HL-60/S4 treated with retinoic acid at 250 ng/mL for 4 days and 3 days (cell line): ENCODE data around the gene INHBB.
"Not testable (repeated sequence)": the region's sequence is repeated elsewhere in the genome, so short reads cannot be mapped to it uniquely, and the experiment has no call there.

ENCODE experiments used
- in situ Hi-C: fragments of 300-500 bp; cut with MboI; formaldehyde crosslinking; loops from 2 replicates; pipeline ENCODE4 v1.7.0; 2022; ENCODE audit warnings: low sequenced_read_pairs

INHBB gene

DNA sequence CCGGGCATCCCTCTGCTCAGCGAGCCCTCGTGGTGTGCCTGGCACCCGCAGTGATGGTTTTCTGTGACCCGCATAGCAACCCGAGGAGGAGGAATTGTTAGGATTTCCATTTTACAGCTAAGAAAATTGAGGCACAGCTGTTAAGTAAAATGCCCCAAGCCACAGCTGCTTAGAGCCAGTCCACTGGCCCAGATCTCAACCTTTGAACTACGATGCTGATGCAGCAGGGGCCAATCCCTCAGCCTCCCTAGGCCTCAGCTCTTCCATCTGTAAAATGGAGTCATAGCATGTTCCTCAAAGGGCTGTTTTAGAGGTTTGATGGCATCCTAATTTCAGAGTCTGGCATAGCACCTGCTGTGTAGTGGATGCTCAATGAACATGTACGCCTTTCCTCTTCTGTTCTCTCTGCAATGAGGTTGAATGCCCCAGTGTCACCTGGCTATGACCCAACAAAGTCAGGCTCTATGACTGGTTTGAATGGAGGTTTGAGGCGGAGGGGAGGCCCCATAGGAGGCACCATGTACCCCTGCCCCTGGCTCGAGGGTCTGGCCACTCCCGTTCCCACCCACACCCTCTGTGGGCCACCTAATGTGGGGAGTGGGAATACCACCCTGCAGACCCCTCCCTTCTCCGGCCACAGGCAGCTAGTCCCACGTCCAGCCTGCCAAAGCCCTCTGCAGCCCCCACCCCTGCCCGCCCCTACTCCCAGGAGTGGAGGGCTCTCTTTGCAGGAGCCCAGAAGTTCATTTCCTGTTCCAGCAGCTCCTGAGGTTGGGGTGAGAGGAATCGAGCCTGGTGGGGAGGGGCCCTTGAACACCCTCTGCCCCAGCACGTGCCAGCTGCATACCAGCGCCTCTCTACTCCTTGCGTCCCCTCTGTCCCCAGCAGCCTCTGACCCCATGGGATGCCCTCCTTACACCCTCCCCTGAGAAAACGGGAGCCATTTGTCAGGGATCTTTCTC is 31.0 kb downstream of the INHBB start:
- in situ Hi-C loops, result no loop called here

DNA sequence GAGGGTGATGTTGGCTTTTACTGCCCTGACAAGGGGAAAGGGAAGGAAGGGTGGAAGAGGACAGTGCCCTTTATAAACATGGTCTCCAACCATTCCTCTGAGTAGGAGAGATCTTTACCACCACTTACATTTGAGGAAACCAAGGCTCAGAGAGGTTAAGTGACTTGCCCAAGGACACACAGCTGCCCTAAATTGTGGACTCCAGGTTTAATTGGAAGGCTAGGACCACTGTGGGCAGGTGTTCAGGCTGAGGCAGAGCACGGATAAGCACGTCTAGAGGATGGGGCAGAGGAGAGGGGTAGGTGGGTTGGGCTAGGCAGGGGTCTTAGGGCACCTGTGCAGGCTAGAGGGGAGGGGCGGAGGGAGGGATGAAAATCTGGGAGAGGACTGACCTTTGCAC is 32.7 kb downstream of the INHBB start:
- in situ Hi-C loops, result no loop called here

DNA sequence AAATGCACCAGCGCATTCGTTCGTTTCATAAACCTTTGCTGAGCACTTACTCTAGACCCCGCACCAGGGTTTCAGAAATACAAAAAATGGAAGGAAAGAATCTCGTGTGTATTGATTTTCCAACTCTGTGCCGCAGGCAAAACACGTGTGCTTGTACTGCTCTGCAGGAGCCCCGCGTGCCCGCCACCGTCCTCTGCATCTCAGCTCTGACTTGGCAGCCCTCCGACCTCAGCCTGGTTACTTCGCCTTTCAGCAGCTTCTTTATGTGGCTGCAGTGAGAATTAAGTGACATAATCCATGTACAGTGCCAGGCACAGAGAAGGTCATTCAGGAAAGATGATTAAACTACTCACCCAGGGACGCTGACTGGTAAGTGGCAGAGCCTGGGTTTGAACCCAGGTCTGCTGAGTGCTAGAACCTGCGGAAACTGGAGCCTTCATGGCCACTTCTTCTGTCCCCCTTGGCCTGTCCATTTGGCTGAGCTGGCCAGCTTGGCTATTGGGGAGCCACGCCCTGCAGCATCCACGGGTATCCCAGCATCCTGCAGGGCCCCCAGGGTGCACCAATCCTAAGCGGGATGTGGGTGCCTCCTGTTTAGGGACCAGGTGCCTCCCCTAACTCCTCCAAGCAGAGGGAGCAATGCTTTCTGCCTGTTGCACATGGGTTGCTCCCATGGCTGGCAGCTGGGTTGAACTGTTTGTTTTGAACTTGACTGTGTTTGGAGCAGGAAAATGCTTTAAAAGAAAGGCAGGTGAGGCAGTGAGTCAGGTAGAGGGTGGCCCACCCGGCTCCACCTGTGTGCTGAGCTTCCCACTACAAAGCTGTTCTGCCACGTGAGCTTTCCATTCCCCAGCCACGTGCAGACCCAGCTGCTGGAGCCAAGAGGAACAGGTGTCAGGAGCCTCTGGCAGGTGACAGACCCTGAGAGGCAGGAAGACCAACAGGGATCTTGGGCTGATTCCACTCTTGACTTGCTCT is 34.3 kb downstream of the INHBB start:
- in situ Hi-C loops, result no loop called here

DNA sequence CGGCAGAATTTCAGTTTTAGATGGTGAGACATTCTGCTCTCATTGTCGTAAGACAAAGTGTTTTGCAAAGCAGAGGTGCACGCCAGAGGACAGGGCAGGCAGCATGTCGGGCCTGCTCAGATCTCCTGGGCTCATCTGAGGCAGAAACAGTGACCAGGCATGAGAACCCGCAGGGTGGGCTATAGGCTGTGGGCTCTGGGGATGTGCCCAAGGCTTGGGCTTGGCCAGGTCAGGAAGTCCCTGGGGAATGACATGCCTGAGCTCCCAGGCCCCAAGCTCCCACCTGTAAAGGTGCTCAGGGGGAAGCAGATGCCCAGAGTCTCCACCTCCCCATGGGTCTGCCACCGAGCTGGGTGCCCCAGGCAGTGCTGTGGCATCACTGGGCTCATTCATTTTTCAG is 35.3 kb downstream of the INHBB start:
- in situ Hi-C loops, result no loop called here

DNA sequence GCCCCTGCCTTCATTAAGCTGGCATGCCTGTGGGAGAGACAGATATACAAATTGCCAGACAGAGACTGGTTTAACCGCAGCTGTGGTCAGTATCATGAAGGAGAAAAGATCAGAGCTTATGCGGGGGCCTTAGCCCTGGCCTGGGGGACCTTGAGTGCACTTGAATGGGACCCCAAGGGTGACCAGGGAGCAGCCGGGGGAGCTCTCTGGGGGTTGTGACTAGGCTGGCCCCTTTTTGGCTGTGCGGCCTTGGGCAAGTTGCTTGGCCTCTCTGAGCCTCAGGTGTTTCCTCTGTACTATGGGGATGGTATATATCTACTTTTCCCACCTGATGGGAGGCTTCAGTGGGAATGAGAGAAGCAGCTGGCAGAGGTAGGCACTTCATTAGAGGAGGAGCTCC is 35.7 kb downstream of the INHBB start:
- in situ Hi-C loops, result no loop called here

DNA sequence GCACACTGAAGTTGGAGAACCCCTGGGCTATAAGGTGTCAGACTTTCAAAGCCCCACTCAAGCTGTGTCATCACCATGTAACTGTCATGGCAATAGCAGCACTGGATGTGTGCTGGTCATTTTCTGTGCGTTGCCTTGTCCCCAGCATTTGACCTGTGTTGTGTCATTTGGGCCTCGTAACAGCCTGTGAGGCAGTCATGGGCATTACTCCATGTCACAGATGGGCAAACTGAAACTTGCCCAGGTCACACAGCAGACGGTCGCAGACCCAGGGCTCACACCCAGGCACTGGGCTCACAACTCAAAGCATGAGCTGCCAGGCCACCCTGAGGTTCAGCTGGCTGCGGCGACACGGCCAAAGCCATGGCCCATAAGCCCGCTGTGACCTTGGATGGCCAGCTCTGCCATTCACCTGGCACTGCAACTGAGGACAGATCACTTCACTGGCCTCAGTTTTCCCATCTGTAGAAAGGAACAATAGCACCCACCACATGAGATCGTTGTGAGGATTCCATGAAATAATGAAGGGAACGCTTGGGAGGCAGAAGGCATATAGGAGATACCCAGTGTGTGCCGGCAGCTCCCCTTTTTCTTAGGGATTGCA is 36.7 kb downstream of the INHBB start:
- in situ Hi-C loops, result no loop called here

DNA sequence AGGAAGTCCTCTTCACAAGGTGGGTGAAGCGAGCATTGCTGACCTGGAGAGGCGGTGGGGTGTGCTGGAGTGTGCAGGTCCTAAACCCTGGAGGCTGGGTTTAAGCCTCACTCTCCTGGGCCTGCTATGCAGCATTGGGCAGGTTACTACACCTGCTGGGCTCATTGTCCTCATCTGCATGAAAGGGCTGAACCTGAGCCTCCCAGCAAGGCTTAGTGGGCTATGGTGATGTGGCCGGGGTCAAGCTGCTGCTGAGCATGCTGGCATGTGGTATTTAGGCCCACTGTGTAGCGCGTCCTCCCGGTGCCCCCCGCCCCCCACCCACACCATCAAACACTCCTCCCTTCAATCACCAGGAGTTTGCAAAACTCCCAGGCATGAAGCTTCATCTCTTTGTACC is 37.3 kb downstream of the INHBB start:
- in situ Hi-C loops, result no loop called here

DNA sequence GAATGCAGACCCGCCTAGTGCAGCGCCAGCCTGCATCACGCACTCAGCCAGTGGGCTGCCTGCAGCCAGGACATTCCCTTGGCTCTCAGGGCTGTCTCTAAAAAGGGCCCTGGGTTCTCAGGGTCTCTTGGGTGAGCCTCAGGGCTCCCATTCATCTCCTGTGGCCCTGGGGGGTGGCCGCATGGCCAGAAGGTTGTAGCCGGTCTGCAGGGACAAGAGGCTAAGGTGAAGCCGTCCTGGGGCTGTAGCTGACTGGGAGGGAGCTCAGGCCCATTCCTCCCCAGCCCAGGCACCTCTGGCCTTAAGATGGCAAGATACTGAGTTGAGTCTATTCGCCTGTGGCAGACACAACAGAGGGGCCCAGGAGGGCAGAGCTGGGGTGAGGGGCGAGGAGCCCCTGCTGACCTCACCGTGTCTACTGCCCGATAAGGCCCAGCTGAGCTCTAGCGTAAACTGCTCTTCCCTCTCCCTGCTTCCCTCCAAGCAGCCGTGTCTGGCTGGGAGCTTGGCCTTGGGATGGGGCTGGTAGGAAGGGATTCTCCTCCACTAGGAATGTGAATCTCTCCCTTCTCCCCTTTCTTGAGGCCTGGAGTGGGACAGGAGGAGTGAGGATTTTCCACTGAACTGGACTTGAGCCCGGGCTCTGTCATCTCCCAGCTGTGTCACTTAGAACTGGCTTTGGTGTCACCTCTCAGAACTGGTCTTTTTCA is 37.9 kb downstream of the INHBB start:
- in situ Hi-C loops, result no loop called here

DNA sequence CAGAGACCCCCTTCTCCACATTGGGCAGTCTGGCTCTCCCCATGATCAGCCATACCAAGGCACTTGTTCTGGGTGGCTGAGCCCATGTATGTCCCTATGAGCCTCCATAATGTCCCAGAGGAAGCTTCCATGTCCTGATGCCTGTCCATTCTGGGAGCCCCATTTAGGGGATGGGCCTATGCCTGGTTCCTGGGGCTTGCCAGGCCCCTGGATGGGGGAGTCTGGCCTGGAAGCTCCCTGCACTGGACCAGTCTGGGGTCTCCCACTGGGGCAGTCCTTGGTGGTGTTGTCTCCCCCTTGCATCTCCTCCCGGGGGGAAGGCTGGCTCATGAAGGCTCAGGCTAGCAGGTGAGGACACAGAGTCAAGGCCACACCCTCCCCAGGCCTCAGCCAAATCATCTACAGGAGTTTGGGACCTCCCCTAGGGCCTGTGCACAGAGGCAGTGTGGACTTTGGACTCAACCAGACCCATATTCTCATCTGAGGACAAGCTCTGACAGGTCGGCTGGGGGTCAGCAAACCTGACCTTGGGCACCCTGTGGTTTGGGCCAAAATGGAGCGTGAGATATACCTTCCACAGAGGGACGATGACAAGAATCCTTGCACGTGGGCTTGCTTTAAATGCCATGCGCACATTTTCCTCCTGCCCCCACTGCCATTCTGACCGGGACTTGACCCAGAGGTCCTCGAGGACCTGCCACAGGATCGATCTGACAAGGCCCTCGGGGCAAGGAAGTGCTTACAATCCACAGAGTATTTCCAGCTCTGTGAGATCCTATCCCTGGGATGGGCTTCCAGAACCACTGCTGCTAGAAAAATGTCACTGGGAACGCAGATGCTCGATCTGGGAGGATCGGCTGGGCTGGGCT is 38.8 kb downstream of the INHBB start:
- in situ Hi-C loops, result no loop called here

DNA sequence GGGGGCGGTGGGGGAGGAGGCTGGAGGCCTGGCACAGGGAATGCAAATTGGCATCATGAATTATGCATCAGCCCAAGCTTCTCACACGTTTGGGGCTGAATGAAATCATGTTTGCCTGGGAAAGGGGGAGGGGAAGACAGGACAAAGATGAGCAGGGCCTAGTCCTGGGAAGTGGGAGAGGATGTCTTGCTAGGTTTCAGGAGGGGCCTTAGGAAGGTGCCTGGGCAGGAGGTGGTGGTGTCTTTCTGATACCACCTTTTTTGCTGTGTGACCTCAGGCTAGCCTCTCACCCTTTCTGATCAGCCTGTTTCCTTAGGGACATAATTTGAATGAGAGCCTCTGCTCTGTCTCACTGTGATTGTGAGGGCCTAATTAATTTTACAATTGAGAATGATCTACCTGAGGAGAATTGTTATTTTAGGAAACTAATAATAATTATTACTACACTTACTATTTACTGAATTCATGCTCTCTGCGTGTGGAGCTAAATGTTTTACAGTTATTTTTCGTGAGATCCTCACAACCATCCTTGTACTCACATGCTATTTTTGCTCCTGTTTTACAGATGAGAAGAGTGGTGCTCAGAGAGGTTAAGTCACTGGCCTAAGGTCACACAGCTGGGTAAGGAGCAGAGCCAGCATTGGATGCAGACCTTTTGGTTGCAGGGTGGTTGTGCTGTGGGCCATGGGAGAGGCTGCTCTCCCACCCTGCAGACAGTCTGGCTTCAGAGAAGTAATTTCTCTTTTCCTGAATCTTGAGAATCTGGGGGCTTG is 39.6 kb downstream of the INHBB start:
- in situ Hi-C loops, result no loop called here

DNA sequence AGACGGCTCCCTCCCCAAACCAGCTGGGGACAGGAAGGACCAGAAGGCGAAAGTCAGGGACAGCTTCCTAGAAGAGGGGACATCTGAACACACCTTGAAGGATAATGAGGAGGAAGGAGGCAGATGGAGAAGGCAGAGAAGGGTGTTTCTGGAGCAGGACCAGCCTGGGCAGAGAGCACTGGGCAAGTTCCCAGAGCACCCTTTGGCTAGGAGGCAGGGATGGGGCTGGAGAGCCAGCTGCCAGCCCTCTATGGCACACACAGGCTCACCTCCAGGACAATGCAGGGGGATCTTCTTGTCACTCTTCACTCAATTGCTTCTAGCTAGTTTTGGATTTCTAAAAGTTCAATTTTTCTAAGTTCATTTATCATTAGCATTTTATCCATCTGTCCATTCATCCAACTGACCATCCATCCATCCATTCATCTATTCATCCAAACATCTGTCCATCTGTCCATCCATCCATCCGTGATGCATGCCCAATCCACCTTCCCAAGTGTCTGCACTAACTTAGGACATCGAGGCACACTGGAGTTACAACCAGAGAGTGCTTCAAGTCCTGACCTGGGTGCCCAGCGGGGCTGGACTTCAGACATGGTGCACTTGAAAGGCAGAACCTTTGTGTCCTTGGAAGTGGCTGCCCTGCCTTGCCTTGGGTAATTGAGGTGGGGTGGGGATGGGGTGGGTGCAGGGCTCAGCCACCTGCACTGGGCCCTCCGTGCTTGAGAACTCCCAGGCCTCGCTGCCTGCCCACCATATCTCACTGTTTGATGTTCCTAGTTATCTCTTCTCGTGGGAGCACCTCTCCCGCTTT is 42.5 kb downstream of the INHBB start:
- in situ Hi-C loops, result no loop called here

DNA sequence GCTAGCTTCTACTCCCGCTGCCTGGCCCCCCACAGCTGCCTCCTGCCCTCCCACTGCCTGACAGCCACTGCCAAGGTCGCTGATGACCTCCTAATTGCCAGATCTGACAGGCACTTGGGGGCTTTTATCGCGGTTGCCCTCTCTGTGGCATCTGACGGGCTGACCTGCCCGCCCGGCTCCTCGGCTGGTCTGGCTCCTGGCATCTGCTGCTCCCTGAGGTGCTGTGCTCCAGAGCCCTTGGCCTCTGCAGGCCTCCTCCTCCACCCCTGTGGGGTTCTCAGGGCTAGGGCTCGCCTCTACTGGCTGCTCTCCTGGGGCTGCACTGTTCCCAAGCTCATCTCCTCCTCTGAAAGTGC is 43.1 kb downstream of the INHBB start:
- in situ Hi-C loops, result no loop called here

DNA sequence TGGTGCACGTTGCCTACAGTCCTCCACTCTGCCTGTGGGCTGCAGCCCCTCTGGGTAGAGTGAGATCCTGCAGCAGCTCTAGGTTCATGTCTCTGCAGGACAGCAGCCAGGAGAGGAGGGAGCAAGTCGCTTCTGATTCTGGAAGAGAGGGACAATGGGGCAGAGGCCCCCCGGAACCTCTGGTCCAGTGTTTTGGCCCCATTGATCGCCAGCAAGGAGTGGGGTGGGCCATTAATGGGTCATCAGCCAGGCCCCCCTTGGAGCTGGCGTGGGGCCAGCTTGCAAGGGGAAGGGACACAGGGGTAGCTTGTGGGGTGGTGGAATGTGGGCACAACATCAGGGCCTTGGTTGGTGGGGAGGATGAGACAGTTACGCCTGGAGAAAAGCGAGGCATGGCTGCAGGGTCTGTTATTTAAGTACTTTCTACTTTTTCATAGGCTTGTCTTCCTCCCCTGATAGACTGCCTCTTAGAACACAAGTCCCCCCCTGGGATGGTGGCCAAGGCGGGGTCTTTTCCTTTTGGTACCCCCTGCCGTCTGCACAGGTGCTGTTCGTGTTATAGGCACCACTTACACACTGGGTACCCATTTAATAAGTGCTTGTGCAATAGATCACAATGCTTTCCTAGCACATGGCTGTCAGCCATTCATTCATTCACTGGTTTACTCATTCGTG is 44.6 kb downstream of the INHBB start:
- in situ Hi-C loops, result no loop called here

DNA sequence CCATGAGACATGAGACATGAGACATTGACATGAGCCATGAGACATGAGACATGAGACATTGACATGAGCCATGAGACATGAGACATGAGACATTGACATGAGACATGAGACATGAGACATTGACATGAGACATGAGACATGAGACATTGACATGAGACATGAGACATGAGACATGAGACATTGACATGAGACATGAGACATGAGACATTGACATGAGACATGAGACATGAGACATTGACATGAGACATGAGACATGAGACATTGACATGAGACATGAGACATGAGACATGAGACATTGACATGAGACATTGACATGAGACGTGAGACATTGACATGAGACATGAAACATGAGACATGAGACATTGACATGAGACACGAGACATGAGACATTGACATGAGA is 45.4 kb downstream of the INHBB start:
- in situ Hi-C loops, result not testable (repeated sequence)

DNA sequence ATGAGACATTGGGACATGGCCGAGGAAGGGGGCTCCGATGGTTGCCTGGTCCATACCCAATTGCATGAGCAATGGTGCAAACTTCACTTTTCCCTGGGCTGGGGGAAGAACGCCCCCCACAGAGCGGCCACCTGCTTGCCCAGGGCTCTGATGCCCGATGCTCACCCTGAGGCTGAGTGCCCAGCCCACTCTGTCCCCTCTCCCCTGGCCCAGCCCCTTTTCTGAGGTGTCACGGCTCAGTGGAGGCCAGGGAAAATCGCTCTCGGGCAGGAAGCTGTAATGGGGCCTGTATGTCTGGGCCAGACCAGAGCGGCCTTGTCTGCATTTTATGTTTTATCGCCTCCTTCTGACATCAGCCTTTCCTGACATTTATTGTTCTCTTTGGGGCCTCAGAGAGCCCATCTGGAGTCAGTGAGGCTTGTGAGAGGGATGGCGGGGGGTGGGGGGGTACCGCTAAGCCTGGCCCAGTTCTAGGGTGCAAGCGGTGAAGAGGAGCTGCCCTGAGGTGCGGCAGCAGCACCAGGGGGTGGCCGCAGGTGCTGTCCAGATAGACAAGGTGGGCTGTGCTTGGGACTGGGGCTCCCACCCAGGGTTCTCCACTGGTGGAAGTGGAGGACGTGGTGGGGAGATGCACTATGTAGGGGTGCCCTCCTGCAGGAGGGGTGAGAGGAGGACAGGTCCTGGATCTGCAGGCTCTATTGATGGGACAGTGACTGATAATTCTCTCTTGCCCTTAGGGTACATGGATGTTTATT is 46.2 kb downstream of the INHBB start:
- in situ Hi-C loops, result no loop called here

DNA sequence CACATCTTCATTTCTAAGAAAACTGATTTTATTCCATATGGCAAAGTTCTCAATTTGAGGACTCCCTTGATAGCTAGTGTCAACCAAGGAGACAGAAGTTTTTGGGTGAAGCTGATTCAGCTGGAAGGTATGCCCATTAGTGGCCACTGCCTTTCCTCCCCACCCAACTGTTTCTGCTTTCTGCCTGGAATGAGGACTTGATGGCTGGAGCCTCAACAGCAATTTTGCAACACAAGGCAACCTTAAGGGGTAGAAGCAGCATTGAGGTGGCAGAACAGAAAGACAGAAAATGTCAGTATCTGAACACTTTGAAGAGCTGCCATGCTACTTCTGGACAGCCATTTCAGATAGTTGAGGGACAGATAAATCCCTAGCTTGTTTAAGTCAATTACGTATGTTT is 47.0 kb downstream of the INHBB start:
- in situ Hi-C loops, result no loop called here

DNA sequence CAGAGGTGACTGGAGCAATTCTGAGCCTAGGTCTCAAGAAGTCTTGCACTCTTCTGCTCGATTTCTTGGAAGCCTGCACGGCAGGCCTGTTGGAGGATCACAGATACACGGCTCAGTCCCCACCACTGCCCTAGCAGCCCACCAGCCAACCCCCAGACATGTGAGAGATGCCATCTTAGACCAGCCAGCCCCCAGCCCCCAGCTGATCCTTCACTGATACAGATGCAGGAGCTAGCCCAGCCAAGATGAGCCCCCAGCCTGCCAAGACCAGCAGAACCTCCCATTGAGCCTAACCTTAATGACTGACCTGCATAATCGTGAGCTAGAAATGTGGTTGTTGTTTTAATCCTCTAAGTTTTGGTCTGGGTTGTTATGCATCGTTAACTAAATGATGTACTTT is 47.5 kb downstream of the INHBB start:
- in situ Hi-C loops, result no loop called here
